Measurements from ENCODE around the gene OCLN.
A peak's percentile ranks its signal among the peaks of the same experiment; 100 is the strongest.
"Not testable (repeated sequence)": the region's sequence is repeated elsewhere in the genome, so short reads cannot be mapped to it uniquely, and the experiment has no call there.

OCLN gene

GRCh38 chr5:69530561-69531405 is 38.2 kb downstream of the OCLN start:
- DNase-seq = no peak

DNA sequence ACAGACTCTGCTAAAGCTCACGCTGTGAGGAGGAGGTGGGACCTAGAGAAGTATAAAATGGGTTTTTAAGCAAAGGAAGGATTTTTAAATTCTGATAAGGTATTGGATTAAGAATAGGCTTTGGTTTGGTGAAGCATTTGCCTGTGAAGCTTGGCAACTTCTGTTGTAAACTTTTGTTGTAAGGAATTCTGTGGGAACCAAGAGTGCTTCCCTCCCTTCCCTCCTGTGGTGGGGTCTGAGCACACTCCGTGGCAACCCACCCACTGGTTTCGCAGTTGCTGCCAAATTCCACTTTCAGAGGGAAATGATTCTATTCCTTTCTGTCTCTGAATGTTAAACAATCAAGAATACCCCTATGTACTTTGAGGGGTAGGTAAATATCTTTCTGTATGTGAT is 38.8 kb downstream of the OCLN start:
- DNase-seq = no peak

DNA sequence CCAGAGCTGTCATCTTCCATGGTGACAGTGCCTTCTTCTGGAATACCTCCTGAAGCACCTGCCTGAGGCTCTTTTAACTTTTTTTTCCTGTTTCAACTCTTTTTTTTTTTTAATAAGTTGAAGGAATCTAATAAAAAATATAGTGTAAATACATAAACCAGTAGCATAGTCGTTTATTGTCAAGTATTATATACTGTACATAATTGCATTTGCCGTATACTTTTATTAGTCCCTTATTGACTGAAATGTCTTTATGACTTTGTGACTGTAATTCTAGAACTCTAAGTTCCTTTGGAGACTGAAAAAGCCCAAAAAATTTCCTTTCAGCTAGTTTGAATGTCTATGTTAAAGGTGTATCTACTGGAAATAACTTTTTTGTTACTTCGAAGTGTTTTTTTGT is 45.3 kb downstream of the OCLN start:
- not testable (repeated sequence) for DNase-seq

DNA sequence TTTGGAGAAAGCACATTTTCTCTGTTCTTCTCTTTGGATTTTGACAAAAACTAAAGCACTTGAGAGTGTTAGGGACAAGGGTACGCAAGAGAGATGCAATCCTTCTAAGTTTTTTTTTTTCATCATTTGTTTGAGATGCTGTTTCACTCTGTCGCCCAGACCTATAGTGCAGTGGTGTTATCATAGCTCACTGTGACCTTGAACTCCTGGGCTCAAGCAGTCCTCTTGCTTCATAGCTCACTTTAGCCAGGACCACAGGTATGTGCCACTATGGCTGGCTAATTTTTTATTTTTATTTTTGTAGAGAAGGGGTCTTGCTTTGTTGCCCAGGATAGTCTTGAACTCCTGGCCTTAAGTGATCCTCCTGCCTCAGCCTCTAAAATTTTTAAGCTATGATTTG is 46.1 kb downstream of the OCLN start:
- DNase-seq = not testable (repeated sequence)

- DNase-seq = not testable (repeated sequence)
Measured at GRCh38 chr5:69541347-69541746, 48.8 kb downstream of the OCLN start.

- not testable (repeated sequence) for DNase-seq
Measured at GRCh38 chr5:69542838-69543618, 50.4 kb downstream of the OCLN start.

- DNase-seq = not testable (repeated sequence)
Measured at GRCh38 chr5:69544602-69545001, 52.0 kb downstream of the OCLN start.

DNA sequence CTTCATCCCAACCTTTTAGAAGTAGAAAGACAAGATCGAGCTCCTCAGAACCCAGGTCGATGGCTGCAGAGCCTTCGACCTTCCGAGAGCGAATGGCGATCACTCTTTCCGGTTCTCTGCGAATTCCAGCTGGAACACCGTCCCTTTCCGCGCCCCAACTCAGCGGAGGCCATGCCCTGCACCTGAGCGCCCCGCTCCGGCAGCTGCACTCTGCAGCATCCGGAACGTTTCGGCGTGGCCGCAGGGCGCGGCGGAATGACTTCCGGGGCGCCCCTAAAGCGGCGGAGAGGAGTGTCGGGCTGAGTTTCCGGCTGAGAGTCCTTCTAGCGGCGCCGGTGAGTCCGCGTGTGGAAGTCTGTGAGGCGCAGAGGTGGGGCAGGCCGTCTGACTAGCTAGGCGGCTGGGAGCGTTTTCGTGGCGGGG is 67.3 kb downstream of the OCLN start, which contains the start of gene GTF2H2C:
Gene GTF2H2C (plus strand): TSS at position 284 of the 423 bp plus-strand sequence. CDS start 4,942 bp downstream, outside the sequence.
- peak; percentile 57 to 72 for DNase-seq

DNA sequence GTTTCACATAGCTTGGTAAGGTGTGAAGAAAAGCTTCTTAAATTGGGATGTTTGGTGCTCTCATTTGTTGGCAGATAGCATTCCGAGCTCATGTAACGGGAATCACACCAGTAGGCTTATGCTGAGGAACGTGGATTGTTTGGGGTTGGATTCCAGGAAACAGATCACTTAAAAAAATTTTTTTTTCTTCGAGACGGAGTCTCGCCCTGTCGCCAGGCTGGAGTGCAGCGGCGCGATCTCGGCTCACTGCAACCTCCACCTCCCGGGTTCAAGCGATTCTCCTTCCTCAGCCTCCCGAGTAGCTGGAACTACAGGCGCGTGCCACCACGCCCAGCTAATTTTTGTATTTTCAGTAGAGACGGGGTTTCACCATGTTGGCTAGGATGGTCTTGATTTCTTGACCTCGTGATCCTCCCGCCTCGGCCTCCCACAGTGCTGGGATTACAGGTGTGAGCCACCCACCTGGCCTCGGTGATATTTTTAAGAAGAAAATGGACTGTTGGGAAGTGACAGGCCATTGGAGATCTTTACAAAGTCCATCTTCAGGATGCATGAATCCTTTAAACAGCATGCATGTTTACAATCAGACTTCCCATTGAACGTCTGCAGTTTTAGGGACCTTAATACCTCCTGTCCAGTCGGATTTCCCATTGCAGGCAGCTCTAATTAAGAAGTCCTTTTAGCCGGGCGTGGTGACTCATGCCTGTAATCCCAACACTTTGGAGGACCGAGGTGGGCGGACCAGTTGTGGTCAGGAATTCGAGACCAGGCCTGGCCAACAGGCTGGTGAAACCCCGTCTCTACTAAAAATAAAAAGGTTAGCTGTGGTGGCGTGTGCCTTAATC is 68.2 kb downstream of the OCLN start:
- DNase-seq = not testable (repeated sequence)

DNA sequence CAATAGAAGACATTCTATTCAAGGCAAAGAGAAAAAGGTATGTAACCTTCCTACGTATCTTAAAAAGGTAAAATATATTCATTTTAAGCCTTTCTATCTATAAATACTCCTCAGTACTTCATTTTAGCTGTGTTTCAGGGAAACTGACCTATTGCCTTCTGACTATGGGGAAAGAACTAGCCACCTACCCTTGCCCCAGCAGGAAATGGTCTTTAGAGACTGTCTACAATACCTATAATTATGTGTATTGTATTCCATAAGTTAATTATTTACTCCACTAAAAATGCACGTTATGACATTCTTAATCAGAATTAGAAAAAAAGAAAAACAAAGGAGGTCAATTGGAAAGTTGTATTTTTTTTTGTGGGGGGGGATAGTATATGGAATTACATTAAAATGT is 73.6 kb downstream of the OCLN start:
- not testable (repeated sequence) for DNase-seq

DNA sequence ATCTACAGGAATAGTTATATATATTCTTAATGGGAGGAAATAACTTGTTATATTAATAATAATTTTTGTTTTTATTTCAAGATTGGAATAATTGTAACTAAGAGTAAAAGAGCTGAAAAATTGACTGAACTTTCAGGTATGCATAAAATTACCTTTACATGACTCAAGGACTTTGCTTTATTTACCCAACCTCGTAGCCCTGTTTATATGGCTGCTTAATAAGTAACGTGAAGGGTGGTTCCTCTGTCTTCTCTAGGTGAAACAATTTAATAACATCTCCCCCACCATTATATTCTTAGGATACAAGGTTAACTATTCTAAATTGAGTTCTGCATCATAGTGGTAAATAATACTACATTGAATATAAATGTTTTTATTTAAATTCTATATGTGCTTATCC is 75.5 kb downstream of the OCLN start:
- not testable (repeated sequence) for DNase-seq

DNA sequence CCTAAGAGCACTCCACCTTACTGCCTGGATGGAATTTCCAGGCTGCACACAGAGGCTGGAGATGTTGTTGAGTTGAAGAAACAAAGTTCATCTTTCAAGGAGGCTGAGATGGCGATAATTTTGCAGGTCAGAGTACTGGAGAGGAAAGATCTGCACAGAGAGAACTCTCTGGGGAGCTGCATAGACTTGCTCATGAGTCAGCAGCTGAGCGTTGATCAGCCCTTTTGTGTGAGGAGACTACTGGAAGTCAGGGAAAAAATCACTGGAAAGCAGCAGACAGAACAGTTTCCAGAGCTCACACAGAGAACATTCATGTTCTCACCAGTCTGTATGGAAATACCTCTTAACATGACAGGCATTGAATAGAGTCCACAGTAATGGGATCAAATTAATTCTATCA is 90.8 kb downstream of the OCLN start:
- DNase-seq = not testable (repeated sequence)

GRCh38 chr5:69596114-69596840 is 103.7 kb downstream of the OCLN start:
- not testable (repeated sequence) for DNase-seq

- not testable (repeated sequence) for DNase-seq
Measured at GRCh38 chr5:69601947-69602346, 109.4 kb downstream of the OCLN start.

DNA sequence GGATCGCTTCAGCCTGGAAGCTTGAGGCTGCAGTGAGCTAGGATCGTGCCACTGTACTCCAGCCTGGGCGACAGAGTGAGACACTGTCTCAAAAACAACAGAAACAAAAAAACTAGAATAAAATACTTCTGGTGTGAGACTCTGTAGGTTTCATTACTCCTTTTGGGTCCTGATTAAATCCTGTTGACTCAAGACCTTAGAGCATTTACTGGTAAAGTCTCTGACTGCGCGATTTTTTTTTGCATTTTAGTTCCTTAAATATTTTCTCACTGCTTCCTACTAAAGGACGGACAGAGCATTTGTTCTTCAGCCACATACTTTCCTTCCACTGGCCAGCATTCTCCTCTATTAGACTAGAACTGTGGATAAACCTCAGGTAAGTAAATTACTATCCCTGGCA is 114.2 kb downstream of the OCLN start:
- not testable (repeated sequence) for DNase-seq

Measured in stimulated activated CD4-positive, alpha-beta T cell treated with anti-CD3 and anti-CD28 coated beads, Interleukin-4, amount 100 ng/mL, for 4 hours (primary cell).